WERI-Rb-1 (cell line): ENCODE measurements around the gene MAP3K10.

Source experiments
- DNase-seq: peaks from one replicate; pipeline ENCODE4 v3.0.0-alpha.2; 2020
- H3K27ac ChIP-seq: fragments of 250-450 bp; sonication (Bioruptor Pico); 2 replicates; pipeline ENCODE4 v1.5.1; 2020; ENCODE audit warnings: mild to moderate bottlenecking, moderate library complexity
- H3K27me3 ChIP-seq: fragments of 250-450 bp; sonication (Bioruptor Pico); 2 replicates; pipeline ENCODE4 v1.5.1; 2021; ENCODE audit warnings: mild to moderate bottlenecking, low read depth, moderate library complexity; ENCODE audit not compliant: insufficient read depth, severe bottlenecking
- H3K36me3 ChIP-seq: fragments of 250-450 bp; sonication (Bioruptor Pico); 2 replicates; pipeline ENCODE4 v1.5.1; 2020; ENCODE audit warnings: mild to moderate bottlenecking, moderate library complexity
- H3K4me3 ChIP-seq: 2 replicates; pipeline ENCODE4 v1.5.1; 2011; ENCODE audit warnings: low read depth, mild to moderate bottlenecking, control low read depth, low read length
- H3K9me3 ChIP-seq: fragments of 250-450 bp; sonication (Bioruptor Pico); 2 replicates; pipeline ENCODE4 v1.5.1; 2021; ENCODE audit warnings: mild to moderate bottlenecking, moderate library complexity; ENCODE audit not compliant: severe bottlenecking
- CTCF ChIP-seq: IDR thresholded peaks from 2 replicates; pipeline ENCODE4 v1.5.1; 2011; ENCODE audit warnings: low read depth, mild to moderate bottlenecking, control low read depth, inconsistent platforms, low read length

MAP3K10 gene

GRCh38 chr19:40228863-40229262 is 37.6 kb downstream of the MAP3K10 start:
- Histone ChIP-seq H3K27ac (no peak overlapping the region), H3K36me3 (peaks cover 8% of the 10 kb centered on the region; the same call in 1 of the 2 replicates), H3K9me3 (peaks cover 5% of the 10 kb centered on the region), H3K27me3 (peaks cover 28% of the 10 kb centered on the region), H3K4me3 (no peak overlapping the region)
- DNase-seq = no peak
- TF ChIP-seq CTCF = no peak

- TF ChIP-seq CTCF = no peak
- no peak for DNase-seq
- peaks cover 5% of the 10 kb centered on the region for H3K9me3 ChIP-seq
- H3K4me3 ChIP-seq = no peak overlapping the region
- no peak overlapping the region for H3K27ac ChIP-seq
- H3K27me3 ChIP-seq = peaks cover 28% of the 10 kb centered on the region
- H3K36me3 ChIP-seq = peaks cover 8% of the 10 kb centered on the region; the same call in 1 of the 2 replicates
These were observed 38.3 kb downstream of the MAP3K10 start for GRCh38 chr19:40229484-40229883.

- no peak overlapping the region for H3K4me3 ChIP-seq
- H3K27ac ChIP-seq = no peak overlapping the region
- H3K36me3 ChIP-seq = peaks cover 8% of the 10 kb centered on the region; the same call in 1 of the 2 replicates
- no peak for TF ChIP-seq CTCF
- DNase-seq = no peak
- H3K27me3 ChIP-seq = peaks cover 28% of the 10 kb centered on the region
- peaks cover 5% of the 10 kb centered on the region for H3K9me3 ChIP-seq
These were observed 38.7 kb downstream of the MAP3K10 start for GRCh38 chr19:40229926-40230417.

- no peak for DNase-seq
- peaks cover 20% of the 10 kb centered on the region for H3K27me3 ChIP-seq
- H3K27ac ChIP-seq = no peak overlapping the region
- no peak for TF ChIP-seq CTCF
- no peak overlapping the region for H3K4me3 ChIP-seq
- H3K9me3 ChIP-seq = peaks cover 2% of the 10 kb centered on the region
- H3K36me3 ChIP-seq = peaks cover 12% of the 10 kb centered on the region; the same call in 1 of the 2 replicates
These were observed 39.8 kb downstream of the MAP3K10 start for GRCh38 chr19:40231057-40231456.

- Histone ChIP-seq H3K27ac (no peak overlapping the region), H3K4me3 (no peak overlapping the region), H3K27me3 (peaks cover 13% of the 10 kb centered on the region), H3K36me3 (peaks cover 15% of the 10 kb centered on the region), H3K9me3 (no peaks in the 10 kb centered on the region)
- TF ChIP-seq CTCF = no peak
- DNase-seq = no peak
These were observed 40.6 kb downstream of the MAP3K10 start for GRCh38 chr19:40231544-40232424.
